Measurements from ENCODE around the gene BTBD2. TPM values are rescaled to one million over a fixed set of nuclear protein-coding genes. Genes with fewer than 3 reads are reported as not detected.

Gene BTBD2
- total and polyA plus RNA-seq, 2 of the 8 experiments (the other 6 are each of a cell fraction or from before 2014, with no cell fraction given): 91.7 to 92.3 TPM

DNA sequence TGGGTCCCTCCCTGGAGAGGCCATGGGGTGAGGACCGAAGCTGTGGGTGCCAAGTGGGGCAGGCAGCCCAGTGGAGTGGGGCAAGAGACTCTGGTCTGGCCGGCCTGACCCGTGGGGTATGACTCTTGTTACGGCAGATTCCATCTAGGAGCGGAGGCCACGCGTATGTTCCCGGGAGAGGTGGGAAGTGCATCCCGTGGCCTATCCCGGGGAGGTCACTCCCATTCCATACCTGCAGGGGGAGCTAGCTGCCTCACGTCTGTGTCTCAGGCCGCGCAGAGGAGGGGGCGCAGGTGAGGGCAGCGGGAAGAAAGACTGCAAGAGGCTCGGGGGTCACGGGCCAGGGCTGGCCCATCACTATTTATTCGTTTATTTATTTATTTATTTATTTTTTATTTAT lies 69.6 kb downstream of the BTBD2 start (continued):
- no peak for TF ChIP-seq EP300 (IDR thresholded peaks at IDR 0.05; ENCODE audit: borderline replicate concordance in 1 of 2, low read depth in 2 of 2, low read length in 2 of 2)
- TF ChIP-seq EGR1 (IDR thresholded peaks at IDR 0.05; ENCODE audit: borderline replicate concordance, low read depth, low read length): peak; percentile 86
- TF ChIP-seq, protein P1, sequence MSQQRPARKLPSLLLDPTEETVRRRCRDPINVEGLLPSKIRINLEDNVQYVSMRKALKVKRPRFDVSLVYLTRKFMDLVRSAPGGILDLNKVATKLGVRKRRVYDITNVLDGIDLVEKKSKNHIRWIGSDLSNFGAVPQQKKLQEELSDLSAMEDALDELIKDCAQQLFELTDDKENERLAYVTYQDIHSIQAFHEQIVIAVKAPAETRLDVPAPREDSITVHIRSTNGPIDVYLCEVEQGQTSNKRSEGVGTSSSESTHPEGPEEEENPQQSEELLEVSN (IDR thresholded peaks at IDR 0.05): no peak
- TF ChIP-seq NRF1 (IDR thresholded peaks at IDR 0.05; ENCODE audit: low read depth, low read length): no peak
- TF ChIP-seq GABPA (IDR thresholded peaks at IDR 0.05; ENCODE audit: borderline replicate concordance, insufficient read depth, low read length): peak; percentile 82; the same call in 1 of the 2 replicates
- TF ChIP-seq, protein P2, sequence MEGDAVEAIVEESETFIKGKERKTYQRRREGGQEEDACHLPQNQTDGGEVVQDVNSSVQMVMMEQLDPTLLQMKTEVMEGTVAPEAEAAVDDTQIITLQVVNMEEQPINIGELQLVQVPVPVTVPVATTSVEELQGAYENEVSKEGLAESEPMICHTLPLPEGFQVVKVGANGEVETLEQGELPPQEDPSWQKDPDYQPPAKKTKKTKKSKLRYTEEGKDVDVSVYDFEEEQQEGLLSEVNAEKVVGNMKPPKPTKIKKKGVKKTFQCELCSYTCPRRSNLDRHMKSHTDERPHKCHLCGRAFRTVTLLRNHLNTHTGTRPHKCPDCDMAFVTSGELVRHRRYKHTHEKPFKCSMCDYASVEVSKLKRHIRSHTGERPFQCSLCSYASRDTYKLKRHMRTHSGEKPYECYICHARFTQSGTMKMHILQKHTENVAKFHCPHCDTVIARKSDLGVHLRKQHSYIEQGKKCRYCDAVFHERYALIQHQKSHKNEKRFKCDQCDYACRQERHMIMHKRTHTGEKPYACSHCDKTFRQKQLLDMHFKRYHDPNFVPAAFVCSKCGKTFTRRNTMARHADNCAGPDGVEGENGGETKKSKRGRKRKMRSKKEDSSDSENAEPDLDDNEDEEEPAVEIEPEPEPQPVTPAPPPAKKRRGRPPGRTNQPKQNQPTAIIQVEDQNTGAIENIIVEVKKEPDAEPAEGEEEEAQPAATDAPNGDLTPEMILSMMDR (IDR thresholded peaks at IDR 0.05; ENCODE audit: control extremely low read depth in 1 of 3, insufficient read depth in 1 of 3, low read depth in 1 of 3, low read length in 3 of 3): peak; percentile 81 to 97 (median 89)
- TF ChIP-seq SIRT6 (IDR thresholded peaks at IDR 0.05; ENCODE audit: low read length): no peak
- no peak for TF ChIP-seq BRCA1 (IDR thresholded peaks at IDR 0.05; ENCODE audit: low read depth, low read length)
- no peak for TF ChIP-seq POU5F1 (IDR thresholded peaks at IDR 0.05; ENCODE audit: low read depth, low read length)
- TF ChIP-seq ASH2L (IDR thresholded peaks at IDR 0.05; ENCODE audit: low read length): no peak
- TF ChIP-seq KDM4A (IDR thresholded peaks at IDR 0.05; ENCODE audit: low read depth, low read length, severe bottlenecking): no peak
- TF ChIP-seq HDAC2 (IDR thresholded peaks at IDR 0.05; ENCODE audit: borderline replicate concordance in 1 of 2, low read depth in 2 of 2, low read length in 2 of 2): no peak
- TF ChIP-seq, protein P3, sequence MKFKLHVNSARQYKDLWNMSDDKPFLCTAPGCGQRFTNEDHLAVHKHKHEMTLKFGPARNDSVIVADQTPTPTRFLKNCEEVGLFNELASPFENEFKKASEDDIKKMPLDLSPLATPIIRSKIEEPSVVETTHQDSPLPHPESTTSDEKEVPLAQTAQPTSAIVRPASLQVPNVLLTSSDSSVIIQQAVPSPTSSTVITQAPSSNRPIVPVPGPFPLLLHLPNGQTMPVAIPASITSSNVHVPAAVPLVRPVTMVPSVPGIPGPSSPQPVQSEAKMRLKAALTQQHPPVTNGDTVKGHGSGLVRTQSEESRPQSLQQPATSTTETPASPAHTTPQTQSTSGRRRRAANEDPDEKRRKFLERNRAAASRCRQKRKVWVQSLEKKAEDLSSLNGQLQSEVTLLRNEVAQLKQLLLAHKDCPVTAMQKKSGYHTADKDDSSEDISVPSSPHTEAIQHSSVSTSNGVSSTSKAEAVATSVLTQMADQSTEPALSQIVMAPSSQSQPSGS (IDR thresholded peaks at IDR 0.05; ENCODE audit: low read length): no peak
- no peak for TF ChIP-seq CBX8 (IDR thresholded peaks at IDR 0.05; ENCODE audit: borderline replicate concordance, low read depth, low read length)
- TF ChIP-seq, protein P4, sequence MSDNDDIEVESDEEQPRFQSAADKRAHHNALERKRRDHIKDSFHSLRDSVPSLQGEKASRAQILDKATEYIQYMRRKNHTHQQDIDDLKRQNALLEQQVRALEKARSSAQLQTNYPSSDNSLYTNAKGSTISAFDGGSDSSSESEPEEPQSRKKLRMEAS (IDR thresholded peaks at IDR 0.05): no peak
- no peak for TF ChIP-seq MAFK (IDR thresholded peaks at IDR 0.05; ENCODE audit: low read depth, low read length)
- TF ChIP-seq KDM1A (IDR thresholded peaks at IDR 0.05; ENCODE audit: borderline replicate concordance, low read length): no peak
- TF ChIP-seq SRF (IDR thresholded peaks at IDR 0.05; ENCODE audit: low read depth, low read length): no peak
- TF ChIP-seq YY1 (IDR thresholded peaks at IDR 0.05; ENCODE audit: low read depth, low read length): no peak
- TF ChIP-seq CEBPB (IDR thresholded peaks at IDR 0.05; ENCODE audit: low read depth, low read length): no peak
- TF ChIP-seq POLR2A (IDR thresholded peaks at IDR 0.05; ENCODE audit: control extremely low read depth in 1 of 2, low read depth in 2 of 2, low read length in 2 of 2): no peak
